Endothelial cell of umbilical vein (primary cell): Measurements from ENCODE around the gene CFL2. TPM values are rescaled to one million over a fixed set of nuclear protein-coding genes. Genes with fewer than 3 reads are reported as not detected.

Experiments
- BruUV-seq: library from RNA; stranded (reverse); fragments of 400-500 nt; replicated peaks from 2 replicates; lab custom pipeline; 2021; lab: Mats Ljungman, UMichigan
- CTCF ChIA-PET: fragments of 300-600, 350-600 bp; sonication (Branson Sonifier 250); formaldehyde crosslinking; loops from one replicate; lab custom pipeline; 2021; ENCODE audit warnings: antibody characterized with exemption, inconsistent platforms; lab: Charles Lee
- POLR2A ChIA-PET: fragments of 300-600, 350-600 bp; sonication (Branson Sonifier 250); formaldehyde crosslinking; loops from one replicate; lab custom pipeline; 2021; ENCODE audit warnings: antibody characterized with exemption, inconsistent platforms; lab: Charles Lee
- DNase-seq: peaks from one replicate; pipeline ENCODE4 v3.0.0-alpha.2; 2011; ENCODE audit warnings: low read depth, low spot score
- FAIRE-seq: peaks from 2 replicates; lab custom pipeline; 2011; peaks lifted over from hg19 to GRCh38; lab: Jason Lieb, UNC
- H2AFZ ChIP-seq: 2 replicates; pipeline ENCODE4 v1.6.0; 2012; ENCODE audit warnings: low read depth, low read length, control low read depth, inconsistent platforms
- H3K27ac ChIP-seq: 2 replicates; pipeline ENCODE4 v1.5.1; 2011; ENCODE audit warnings: low read depth, mild to moderate bottlenecking, control low read depth, low read length, moderate library complexity; ENCODE audit not compliant: insufficient read depth
- H3K27me3 ChIP-seq, 2 experiments: 2 replicates each; pipeline versions ENCODE4 v1.6.0 to v1.6.1; 2011; ENCODE audit warnings: low read length in 2 of 2, mixed read lengths in 1 of 2; ENCODE audit not compliant: control insufficient read depth in 2 of 2, insufficient read depth in 2 of 2
- H3K36me3 ChIP-seq, 2 experiments: 2 replicates in 1 of 2; 3 replicates in 1 of 2; pipeline ENCODE4 v1.5.1; 2011; ENCODE audit warnings: low read length in 2 of 2, mild to moderate bottlenecking in 1 of 2, moderate library complexity in 1 of 2; ENCODE audit not compliant: control insufficient read depth in 2 of 2, insufficient read depth in 2 of 2; ENCODE audit errors: extremely low read depth in 1 of 2
- H3K4me1 ChIP-seq: 3 replicates; pipeline ENCODE4 v1.5.1; 2011; ENCODE audit warnings: mild to moderate bottlenecking, low read length; ENCODE audit not compliant: control insufficient read depth, insufficient read depth; ENCODE audit errors: extremely low read depth
- H3K4me2 ChIP-seq: 2 replicates; pipeline ENCODE4 v1.6.1; 2011; ENCODE audit warnings: low read length, control low read depth, mixed read lengths; ENCODE audit not compliant: insufficient read depth
- H3K4me3 ChIP-seq, 3 experiments: fragments of 200-600 bp in 1 of 3; sonication (generic), shearing (Covaris generic) in 1 of 3; replicated peaks in 1 of 3; 2 replicates each; pipeline ENCODE4 v1.5.1; 2011 to 2016; ENCODE audit warnings: control low read depth in 3 of 3, low read length in 3 of 3, mild to moderate bottlenecking in 2 of 3, inconsistent platforms in 1 of 3, low read depth in 1 of 3, moderate library complexity in 1 of 3; ENCODE audit not compliant: insufficient read depth in 1 of 3
- H3K79me2 ChIP-seq: 2 replicates; pipeline ENCODE4 v1.6.0; 2012; ENCODE audit warnings: low read length, inconsistent platforms; ENCODE audit not compliant: control insufficient read depth, insufficient read depth
- H3K9ac ChIP-seq: replicated peaks from 2 replicates; pipeline ENCODE3; 2011; ENCODE audit warnings: low read length, control low read depth; ENCODE audit not compliant: insufficient read depth; ENCODE audit errors: extremely low read depth
- H3K9me1 ChIP-seq: replicated peaks from 3 replicates; pipeline ENCODE4 v1.6.0; 2011; ENCODE audit warnings: mild to moderate bottlenecking, low read length; ENCODE audit not compliant: control insufficient read depth, insufficient read depth; ENCODE audit errors: extremely low read depth
- H3K9me3 ChIP-seq: replicated peaks from 2 replicates; pipeline ENCODE4 v1.5.1; 2012; ENCODE audit warnings: low read length, inconsistent platforms; ENCODE audit not compliant: control insufficient read depth, insufficient read depth
- H4K20me1 ChIP-seq: replicated peaks from 2 replicates; pipeline ENCODE3; 2011; ENCODE audit warnings: mild to moderate bottlenecking, low read length; ENCODE audit not compliant: control insufficient read depth, insufficient read depth; ENCODE audit errors: extremely low read depth
- CTCF ChIP-seq, 2 donors: IDR thresholded peaks; 1 replicate in 1 of 2; 2 replicates in 1 of 2; pipeline ENCODE4 v1.5.1; 2011; ENCODE audit warnings: low read length in 2 of 2, mild to moderate bottlenecking in 2 of 2, moderate library complexity in 2 of 2, control low read depth in 1 of 2, inconsistent platforms in 1 of 2, low read depth in 1 of 2; ENCODE audit not compliant: insufficient read depth in 1 of 2; ENCODE audit errors: extremely low read depth in 1 of 2
- EZH2 ChIP-seq: IDR thresholded peaks from 2 replicates; pipeline ENCODE4 v1.6.1; 2012; ENCODE audit warnings: borderline replicate concordance, low read depth, mild to moderate bottlenecking, moderate library complexity, low read length, inconsistent platforms; ENCODE audit not compliant: severe bottlenecking
- FOS ChIP-seq: IDR thresholded peaks from 2 replicates; pipeline ENCODE4 v1.6.1; 2011; ENCODE audit warnings: mild to moderate bottlenecking, low read length, moderate library complexity, borderline replicate concordance; ENCODE audit not compliant: insufficient read depth
- GATA2 ChIP-seq: IDR thresholded peaks from 2 replicates; pipeline ENCODE4 v1.7.0; 2011; ENCODE audit warnings: low read depth, mild to moderate bottlenecking, moderate library complexity, mixed read lengths, low read length; ENCODE audit not compliant: insufficient read length, insufficient read depth
- JUN ChIP-seq: IDR thresholded peaks from 2 replicates; pipeline ENCODE4 v1.6.1; 2011; ENCODE audit warnings: borderline replicate concordance, low read depth; ENCODE audit not compliant: insufficient read length, insufficient read depth
- MAX ChIP-seq: IDR thresholded peaks from 2 replicates; pipeline ENCODE4 v1.6.1; 2011; ENCODE audit not compliant: insufficient read depth, insufficient read length
- MYC ChIP-seq: IDR thresholded peaks from one replicate; pipeline ENCODE4 v1.6.1; 2011; ENCODE audit warnings: mild to moderate bottlenecking, low read depth, low read length
- POLR2A ChIP-seq: IDR thresholded peaks from 2 replicates; pipeline ENCODE4 v1.6.1; 2012; ENCODE audit warnings: low read depth, mild to moderate bottlenecking, control low read depth, low read length
- POLR2AphosphoS5 ChIP-seq: IDR thresholded peaks from 2 replicates; pipeline ENCODE4 v1.6.1; 2012; ENCODE audit warnings: low read depth, mild to moderate bottlenecking, control low read depth, low read length, moderate library complexity; ENCODE audit not compliant: insufficient read depth
- dilution Hi-C: fragments of 300-500 bp; cut with MboI; formaldehyde crosslinking; loops from one replicate; pipeline ENCODE4 v1.15.0; 2019; ENCODE audit warnings: low sequenced_read_pairs; ENCODE audit not compliant: extremely low pct_ligation_motif_present
- intact Hi-C: fragments of 100-400 bp; cut with micrococcal nuclease; formaldehyde crosslinking; loops from one replicate; pipeline ENCODE4 v1.10.0; 2022
- polyA plus RNA-seq, 4 experiments: library from polyadenylated mRNA; depleted of rRNA in 3 of 4; stranded (reverse) in 3 of 4; unstranded in 1 of 4; fragments of >200 nt; gene quantifications; 2 replicates each; pipeline versions ENCODE4 v1.2.1 to v1.2.3, GENCODE V29; 2011 to 2012; ENCODE audit warnings: missing spikeins in 1 of 4
- total RNA-seq: library from RNA; stranded (reverse); gene quantifications from 2 replicates; pipeline ENCODE4 v1.2.3, GENCODE V29; 2021

The CFL2 gene
- total and polyA plus RNA-seq, 2 donors (not counting 3 experiments of a cell fraction or from before 2014, with no cell fraction given): 42.8 to 98.1 TPM

- H3K9me3 ChIP-seq: no peaks in the 10 kb centered on the region
- no peaks in the 10 kb centered on the region for H3K36me3 ChIP-seq
- no peaks in the 10 kb centered on the region for H4K20me1 ChIP-seq
- peak overlapping the region; percentile 72 for H3K9ac ChIP-seq
- no peak for TF ChIP-seq POLR2AphosphoS5
- TF ChIP-seq JUN: no peak
- no peak for TF ChIP-seq CTCF (IDR thresholded peaks at IDR 0.05; ENCODE audit: extremely low read depth in 1 of 2, insufficient read depth in 1 of 2, low read depth in 1 of 2, low read length in 2 of 2)
- TF ChIP-seq MAX: no peak
- TF ChIP-seq MYC: no peak
- TF ChIP-seq POLR2A: no peak
- no peak for TF ChIP-seq EZH2
- no peak for TF ChIP-seq GATA2
- TF ChIP-seq FOS: no peak
- no peak overlapping the region for H3K4me2 ChIP-seq
- ChIA-PET POLR2A (no interaction called here), CTCF (interaction anchor here (1.7 kb wide), 1 partner anchor 44 kb away, joined by 8 read pairs; no protein-coding TSS in a partner anchor)
- no peak overlapping the region for H3K4me3 ChIP-seq
- peak overlapping the region; percentile 87 for H2AFZ ChIP-seq
- dilution Hi-C loops: no loop called here
- BruUV-seq: no TSS peak
- intact Hi-C loops: loop anchor here (1.0 to 10.0 kb wide), 3 partner anchors 14 to 106 kb away; partner anchors contain the start of gene CFL2
- peak overlapping the region; percentile 83 for H3K27ac ChIP-seq
- DNase-seq (no peak), FAIRE-seq (no peak)
- H3K4me1 ChIP-seq: peaks cover 12% of the 10 kb centered on the region
- H3K9me1 ChIP-seq: no peaks in the 10 kb centered on the region
- no peaks in the 10 kb centered on the region for H3K27me3 ChIP-seq
- H3K79me2 ChIP-seq: no peaks in the 10 kb centered on the region
Measured at GRCh38 chr14:34678735-34679134, 35.7 kb downstream of the CFL2 start.
